ENCODE measurements around the gene TCF15.
"Not testable (repeated sequence)": the region's sequence is repeated elsewhere in the genome, so short reads cannot be mapped to it uniquely, and the experiment has no call there.

TCF15 gene

GRCh38 chr20:608970-609369 is 1.1 kb downstream of the TCF15 start:
- no peak for DNase-seq

- DNase-seq: no peak
Measured at GRCh38 chr20:607476-607875, 2.6 kb downstream of the TCF15 start.

GRCh38 chr20:605237-605636 is 4.9 kb downstream of the TCF15 start:
- DNase-seq: no peak

- no peak for DNase-seq
Measured at GRCh38 chr20:603116-603640, 6.9 kb downstream of the TCF15 start.

GRCh38 chr20:602111-602970 is 7.8 kb downstream of the TCF15 start:
- DNase-seq: no peak

GRCh38 chr20:600736-601135 is 9.4 kb downstream of the TCF15 start:
- no peak for DNase-seq

- DNase-seq: no peak
Measured at GRCh38 chr20:600141-600540, 10.0 kb downstream of the TCF15 start.

GRCh38 chr20:598133-598850 is 11.8 kb downstream of the TCF15 start:
- DNase-seq: no peak

GRCh38 chr20:597560-597959 is 12.5 kb downstream of the TCF15 start:
- DNase-seq: no peak

GRCh38 chr20:595330-596308 is 14.5 kb downstream of the TCF15 start:
- no peak for DNase-seq

- DNase-seq: no peak
Measured at GRCh38 chr20:592506-592905, 17.6 kb downstream of the TCF15 start.

GRCh38 chr20:591941-592340 is 18.2 kb downstream of the TCF15 start:
- no peak for DNase-seq

GRCh38 chr20:588932-589672 is 21.0 kb downstream of the TCF15 start:
- DNase-seq: no peak

GRCh38 chr20:588476-588875 is 21.6 kb downstream of the TCF15 start:
- no peak for DNase-seq

- no peak for DNase-seq
Measured at GRCh38 chr20:584971-585301, 25.2 kb downstream of the TCF15 start.

- DNase-seq: no peak
Measured at GRCh38 chr20:584161-584970, 25.7 kb downstream of the TCF15 start.

- no peak for DNase-seq
Measured at GRCh38 chr20:582204-582603, 27.9 kb downstream of the TCF15 start.

- DNase-seq: not testable (repeated sequence)
Measured at GRCh38 chr20:578940-579690, 31.0 kb downstream of the TCF15 start.

- no peak for DNase-seq
Measured at GRCh38 chr20:577167-577791, 32.8 kb downstream of the TCF15 start.

- no peak for DNase-seq
Measured at GRCh38 chr20:576156-576555, 34.0 kb downstream of the TCF15 start.
